22Rv1 (cell line): ENCODE measurements around the gene SNTB2.

Source experiments
- CTCF ChIP-seq: fragments of 450-650 bp; IDR thresholded peaks from 2 replicates; pipeline ENCODE4 v1.5.1; 2017; ENCODE audit warnings: mild to moderate bottlenecking
- ZFX ChIP-seq: fragments of 450-650 bp; IDR thresholded peaks from 2 replicates; pipeline ENCODE4 v1.6.1; 2017; ENCODE audit warnings: antibody characterized with exemption, borderline replicate concordance

- no peak for TF ChIP-seq CTCF
- no peak for TF ChIP-seq ZFX
Observed at GRCh38 chr16:69201291-69201690, 14.3 kb downstream of the SNTB2 start.
